Mucosa of descending colon (tissue), 3 donors: Measurements from ENCODE around the gene TMEM245. TPM values are rescaled to one million over a fixed set of nuclear protein-coding genes. Genes with fewer than 3 reads are reported as not detected.

ENCODE experiments used
- ATAC-seq: fragments of 200-7000 bp; cut with Tn5 transposase; one replicate; pipeline ENCODE4 v1.9.1; 2020; ENCODE audit warnings: mild to moderate bottlenecking, moderate library complexity
- DNase-seq, 3 donors: peaks; one replicate each; pipeline ENCODE4 v3.0.0-alpha.2; 2020
- H3K36me3 ChIP-seq: fragments of 200-600 bp; one replicate; pipeline ENCODE4 v1.8.0; 2021; ENCODE audit warnings: low read depth, mild to moderate bottlenecking
- H3K4me1 ChIP-seq: fragments of 200-600 bp; one replicate; pipeline ENCODE4 v1.8.0; 2021; ENCODE audit warnings: low read depth, mild to moderate bottlenecking
- H3K4me3 ChIP-seq: fragments of 200-600 bp; one replicate; pipeline ENCODE4 v1.8.0; 2021; ENCODE audit warnings: mild to moderate bottlenecking
- H3K9me3 ChIP-seq: fragments of 200-600 bp; one replicate; pipeline ENCODE4 v1.8.0; 2021; ENCODE audit warnings: mild to moderate bottlenecking
- CTCF ChIP-seq: fragments of 200-600 bp; IDR thresholded peaks from one replicate; pipeline ENCODE4 v1.8.0; 2022; ENCODE audit warnings: antibody characterized with exemption, mild to moderate bottlenecking
- intact Hi-C, 2 donors: fragments of 100-400 bp; cut with DNase I in 1 of 2; cut with micrococcal nuclease in 1 of 2; formaldehyde crosslinking; loops; one replicate each; pipeline versions ENCODE4 v1.11.0 to v1.11.1; 2022; cut with DNase I, micrococcal nuclease
- total RNA-seq, 3 donors: library from RNA; stranded (reverse); fragmentation: NEBNext Ultra II Directional in 2 of 3; extraction: Animal tissue kit (Norgen Biotek cat#: 25700) in 2 of 3; gene quantifications; one replicate each; pipeline versions ENCODE4 v1.2.1 to v1.2.4, GENCODE V29; 2021 to 2023
- donor health status: DM: no; HTN: no; CAD: no; lungs with moderate emphysema.
- donor health status: DM: no; HTN: no; CAD: no.
- donor health status: DM: no; HTN: yes; CAD: no.

The TMEM245 gene
- total RNA-seq, 3 donors from 2014 or later, result 26.3 to 72.8 (median 33.6) TPM

DNA sequence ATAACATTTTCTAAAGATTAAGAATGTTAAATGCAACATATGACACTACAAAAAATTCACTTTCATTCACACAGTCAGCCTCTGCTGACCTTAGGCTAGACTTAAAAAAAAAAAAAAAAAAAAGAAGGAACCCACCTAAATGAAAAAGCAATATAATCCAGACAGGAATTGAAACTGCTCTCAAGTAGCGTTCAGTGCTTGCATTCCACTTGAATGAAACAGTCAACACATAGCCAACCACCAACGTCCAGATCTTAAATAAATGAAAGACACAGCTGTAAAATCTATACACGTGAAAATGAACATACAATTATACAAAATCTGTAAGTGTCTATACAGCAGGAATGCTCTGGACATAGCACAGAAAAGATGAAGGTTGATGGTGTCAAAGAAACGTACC is 11.4 kb downstream of the TMEM245 start:
- Histone ChIP-seq H3K4me1 (peaks cover 5% of the 10 kb centered on the region), H3K4me3 (no peak overlapping the region), H3K9me3 (no peaks in the 10 kb centered on the region), H3K36me3 (no peaks in the 10 kb centered on the region)
- ATAC-seq (no peak), DNase-seq (no peak)
- TF ChIP-seq CTCF, result no peak
- intact Hi-C loops, result no loop called here

GRCh38 chr9:109107402-109108240 is 12.1 kb downstream of the TMEM245 start:
- DNase-seq (no peak), ATAC-seq (peak; percentile 91)
- Histone ChIP-seq H3K36me3 (no peaks in the 10 kb centered on the region), H3K4me3 (no peak overlapping the region), H3K9me3 (no peaks in the 10 kb centered on the region), H3K4me1 (peaks cover 5% of the 10 kb centered on the region)
- intact Hi-C loops, result no loop called here
- TF ChIP-seq CTCF, result no peak

DNA sequence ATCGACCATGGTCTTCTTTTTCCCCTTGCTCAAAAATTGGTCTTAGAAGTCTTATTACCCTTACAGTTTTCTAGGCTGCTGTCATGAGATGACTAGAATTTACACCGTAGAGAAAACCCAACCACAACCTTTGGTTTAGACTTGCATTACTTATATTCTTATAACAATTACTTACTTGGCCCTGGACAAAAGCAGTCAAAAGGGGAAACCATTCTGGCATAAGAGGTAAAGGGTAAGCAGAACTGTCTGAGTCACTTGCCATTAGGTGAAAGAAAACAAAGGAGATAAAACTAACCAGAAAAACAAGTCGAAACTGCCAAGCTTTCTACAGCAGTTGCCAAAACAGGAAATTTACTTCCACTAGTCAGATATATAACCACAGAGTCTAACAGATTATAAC is 17.9 kb downstream of the TMEM245 start:
- peak; percentile 90 for ATAC-seq
- intact Hi-C loops, result no loop called here
- Histone ChIP-seq H3K4me3 (no peak overlapping the region), H3K4me1 (peaks cover 10% of the 10 kb centered on the region), H3K9me3 (no peaks in the 10 kb centered on the region), H3K36me3 (no peaks in the 10 kb centered on the region)
- no peak for TF ChIP-seq CTCF
- DNase-seq, result no peak

DNA sequence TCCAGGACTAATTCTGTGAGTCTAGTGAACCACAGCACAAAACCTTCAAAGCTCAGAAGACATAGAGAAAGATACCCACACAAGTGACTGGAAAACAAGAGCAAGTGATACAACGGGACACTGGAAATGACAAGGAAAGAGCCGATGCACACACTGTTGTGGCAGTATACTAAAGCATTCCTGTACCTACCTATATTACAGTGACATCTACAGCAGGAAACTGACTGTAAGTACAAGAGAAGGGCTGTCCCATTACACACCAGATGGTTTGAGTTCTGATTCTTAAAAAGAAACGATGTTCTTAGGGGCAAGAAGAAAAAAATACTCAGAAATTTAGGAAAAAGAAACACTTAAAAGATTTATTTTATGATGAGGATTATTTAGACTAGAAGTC is 18.5 kb downstream of the TMEM245 start:
- Histone ChIP-seq H3K36me3 (no peaks in the 10 kb centered on the region), H3K4me3 (no peak overlapping the region), H3K4me1 (peaks cover 10% of the 10 kb centered on the region), H3K9me3 (no peaks in the 10 kb centered on the region)
- DNase-seq (no peak), ATAC-seq (peak; percentile 48)
- no peak for TF ChIP-seq CTCF
- intact Hi-C loops, result no loop called here

- intact Hi-C loops, result no loop called here
- H3K4me3 ChIP-seq, result no peak overlapping the region
- peaks cover 10% of the 10 kb centered on the region for H3K4me1 ChIP-seq
- no peak for TF ChIP-seq CTCF
- DNase-seq (no peak), ATAC-seq (no peak)
- no peaks in the 10 kb centered on the region for H3K9me3 ChIP-seq
- H3K36me3 ChIP-seq, result no peaks in the 10 kb centered on the region
Measured at GRCh38 chr9:109100543-109101201, 19.1 kb downstream of the TMEM245 start.
